DMS 273 (cell line): ENCODE measurements around the gene TMPRSS11F.
A peak's percentile ranks its signal among the peaks of the same experiment; 100 is the strongest.

Experiments
- DNase-seq: peaks from one replicate; lab custom pipeline; 2025; ENCODE audit not compliant: unreplicated experiment; lab: John Stamatoyannopoulos, UW

Gene TMPRSS11F

DNA sequence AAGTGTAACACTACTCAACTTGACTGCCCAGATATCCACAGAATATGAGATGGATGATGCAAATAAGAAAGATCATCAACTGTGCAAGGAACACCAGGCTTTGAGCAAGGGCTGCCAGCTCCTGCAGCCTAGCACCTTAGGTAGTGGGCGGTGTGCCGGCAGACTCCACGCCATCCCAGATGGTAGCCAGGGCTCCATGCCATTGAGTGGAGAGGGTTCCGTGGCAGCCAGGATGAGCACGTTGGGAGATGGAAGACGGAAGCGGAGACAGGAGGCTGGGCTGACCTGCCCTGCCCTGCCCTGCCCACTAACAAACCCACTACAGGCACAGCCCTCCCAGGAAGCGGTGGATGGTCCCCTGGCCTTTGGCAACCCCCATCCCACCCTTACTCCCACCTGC is 51.9 kb downstream of the TMPRSS11F start:
- DNase-seq, result peak; percentile 22

DNA sequence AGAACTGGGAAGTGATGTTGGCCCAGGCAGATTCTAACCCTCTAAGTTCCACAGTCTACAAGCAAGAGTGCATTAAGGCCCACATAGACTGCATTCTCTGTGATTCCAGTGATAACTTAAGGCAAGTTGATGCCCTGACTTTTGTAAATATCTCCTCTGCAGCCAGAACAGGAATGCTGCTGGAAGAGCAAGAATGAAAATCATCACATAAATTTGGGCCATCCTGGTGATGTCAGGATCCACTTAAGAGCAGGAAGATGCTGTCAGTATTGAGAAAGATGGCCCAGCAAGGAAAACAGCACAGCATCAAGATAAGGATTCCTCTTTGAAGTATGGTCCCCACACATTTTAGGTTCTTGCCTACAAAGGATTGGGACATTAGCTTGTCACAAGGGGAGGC is 52.4 kb downstream of the TMPRSS11F start:
- DNase-seq, result no peak

DNA sequence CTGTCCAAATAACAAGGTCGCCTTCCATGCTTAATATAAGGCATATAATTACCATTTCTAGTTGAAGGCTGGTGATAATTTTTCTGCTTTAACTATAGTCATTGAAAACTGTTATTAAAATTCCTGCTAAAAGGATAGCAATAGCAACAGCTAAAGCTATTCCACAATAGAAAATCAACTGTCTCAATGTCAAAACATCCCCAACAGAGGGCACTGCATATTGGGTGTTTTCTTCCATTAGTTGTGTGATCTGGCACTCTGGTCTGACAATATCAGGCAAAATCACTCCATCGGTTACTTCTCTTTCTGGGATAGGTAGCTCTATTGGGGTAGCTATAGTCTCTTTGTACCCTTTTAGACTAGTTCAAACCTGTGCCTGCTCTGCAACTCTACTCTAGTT is 53.5 kb downstream of the TMPRSS11F start:
- peak; percentile 13 for DNase-seq

DNA sequence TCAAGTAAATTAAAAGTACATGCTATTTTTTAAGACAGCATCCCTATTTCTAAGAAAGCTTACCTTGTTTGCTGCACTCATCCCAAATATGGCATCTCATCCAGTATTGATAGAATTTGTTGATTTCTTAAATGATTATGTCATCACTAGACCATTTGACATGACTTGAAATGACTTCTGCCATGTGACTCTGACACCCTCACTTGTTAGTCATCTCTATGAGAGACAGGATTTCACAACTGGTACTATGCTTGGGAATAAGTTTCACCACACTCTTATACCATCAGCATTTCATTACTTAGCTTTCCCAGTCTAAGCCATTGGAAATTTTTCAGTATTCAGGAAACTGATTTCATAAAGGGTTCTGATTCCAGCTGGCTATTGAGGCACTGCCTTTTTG is 55.3 kb downstream of the TMPRSS11F start:
- no peak for DNase-seq

DNA sequence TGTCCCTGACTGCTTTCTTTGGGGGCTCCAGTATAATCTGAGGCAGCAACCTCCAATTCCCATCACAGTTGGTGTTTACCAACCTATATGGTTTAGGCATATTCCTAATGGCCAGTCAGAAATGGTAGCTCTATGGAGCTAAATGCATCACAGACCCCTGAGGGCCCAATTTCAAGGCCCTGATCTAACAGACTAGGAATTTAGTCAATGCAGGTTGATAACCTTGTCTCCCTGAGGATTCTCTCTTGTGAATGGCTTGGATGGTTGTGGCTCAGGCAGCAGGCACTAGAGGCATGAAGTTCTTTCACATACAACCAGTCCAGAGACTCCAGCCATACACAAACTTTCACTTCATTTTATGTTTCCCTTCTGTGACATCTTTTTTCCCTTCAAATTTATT is 59.4 kb downstream of the TMPRSS11F start:
- no peak for DNase-seq

DNA sequence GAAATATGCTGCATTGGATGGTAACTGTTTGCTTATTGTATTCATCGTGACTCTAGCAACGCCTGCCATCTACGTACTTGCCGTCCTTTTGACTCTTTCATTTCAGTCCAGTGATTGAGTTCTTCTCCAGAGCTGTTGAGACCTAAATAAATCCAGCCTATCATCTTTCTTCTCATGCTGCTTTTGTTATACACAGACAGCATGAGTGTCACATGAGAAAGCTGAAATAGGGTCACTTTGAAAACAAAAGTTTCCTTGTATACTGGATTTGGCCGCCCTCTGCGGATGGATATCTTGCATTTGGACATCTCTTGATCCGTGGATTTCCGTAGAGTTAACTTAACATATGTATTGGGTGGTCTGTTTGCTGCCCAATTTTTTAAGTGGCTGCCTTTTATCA is 67.2 kb downstream of the TMPRSS11F start:
- no peak for DNase-seq

DNA sequence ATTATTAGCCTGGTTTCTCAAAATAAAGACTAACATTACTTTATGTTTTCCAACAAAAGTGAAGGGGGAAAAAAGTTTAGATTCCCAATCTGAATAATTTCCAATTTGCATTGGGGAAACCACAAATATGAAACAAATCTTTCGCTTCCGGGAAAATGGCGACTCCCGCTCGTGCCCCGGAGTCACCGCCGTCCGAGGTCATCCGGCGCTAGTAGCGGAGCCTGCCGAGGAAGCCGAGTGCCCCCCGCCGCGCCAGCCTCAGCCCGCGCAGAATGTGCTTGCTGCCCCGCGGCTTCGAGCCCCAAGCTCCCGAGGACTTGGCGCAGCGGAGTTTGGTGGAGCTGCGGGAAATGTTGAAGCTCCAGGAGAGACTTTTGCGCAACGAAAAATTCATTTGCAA is 91.4 kb downstream of the TMPRSS11F start:
- DNase-seq, result no peak

DNA sequence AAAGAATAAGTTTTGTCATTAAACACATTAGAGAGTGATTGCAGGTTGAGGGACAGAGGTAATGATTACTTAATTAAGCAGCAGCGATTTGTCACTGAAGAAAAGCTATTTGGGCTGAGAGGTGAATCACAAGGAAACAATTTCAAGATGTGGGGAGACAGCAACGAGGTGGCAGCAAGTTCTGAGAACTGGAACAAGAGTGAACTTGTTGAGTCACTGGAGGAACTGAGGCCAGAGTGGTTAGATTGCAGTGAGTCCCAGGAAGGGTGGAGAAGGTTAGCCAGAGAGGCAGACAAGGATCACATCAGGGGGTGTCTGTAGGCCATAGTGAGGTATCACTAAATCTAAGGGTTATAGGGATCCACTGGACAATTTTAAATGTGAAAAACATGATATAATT is 108.5 kb downstream of the TMPRSS11F start:
- DNase-seq, result no peak

DNA sequence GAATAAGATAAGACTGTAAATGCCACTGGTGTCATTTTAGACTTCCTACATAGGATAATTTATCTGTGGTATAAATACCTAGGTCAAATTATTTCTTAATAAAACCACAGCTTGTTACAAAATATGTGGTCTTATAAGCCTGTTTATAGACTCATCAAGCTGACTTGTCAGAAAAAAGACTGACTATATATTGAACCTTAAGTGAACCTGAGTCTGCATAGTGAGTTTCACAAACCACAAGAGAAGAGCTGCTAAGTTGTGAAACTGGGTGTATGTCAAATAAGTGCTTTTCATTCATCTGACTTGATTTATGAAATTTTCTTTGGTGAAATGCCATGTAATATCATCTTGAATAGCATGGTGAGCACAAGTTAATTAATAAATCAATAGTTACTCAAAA is 118.0 kb downstream of the TMPRSS11F start:
- no peak for DNase-seq
